Activated CD8-positive, alpha-beta memory T cell treated with anti-CD3 and anti-CD28 coated beads, Interleukin-2, amount 10 ng/mL, durations not matched to agents 7 days and 5 days (primary cell): Measurements from ENCODE around the gene NSA2. TPM values are rescaled to one million over a fixed set of nuclear protein-coding genes. Genes with fewer than 3 reads are reported as not detected.
"Not testable (repeated sequence)": the region's sequence is repeated elsewhere in the genome, so short reads cannot be mapped to it uniquely, and the experiment has no call there.

ENCODE experiments used
- ATAC-seq: fragments of 150-1000 bp; cut with Tn5 transposase; one replicate; pipeline ENCODE4 v1.10.0; 2021; ENCODE audit warnings: moderate library complexity
- CTCF ChIA-PET: fragments of 350-600 bp; sonication (Branson Sonifier 250); formaldehyde crosslinking; loops from one replicate; lab custom pipeline; 2021; ENCODE audit warnings: antibody characterized with exemption; lab: Charles Lee
- DNase-seq: peaks from one replicate; pipeline ENCODE4 v3.0.0-alpha.2; 2020
- H3K27ac Mint-ChIP-seq: one replicate; pipeline ENCODE4 v1.8.0; 2021; ENCODE audit warnings: mild to moderate bottlenecking, mixed read lengths
- H3K27me3 Mint-ChIP-seq: one replicate; pipeline ENCODE4 v1.8.0; 2021; ENCODE audit warnings: mixed read lengths
- H3K36me3 Mint-ChIP-seq: one replicate; pipeline ENCODE4 v1.8.0; 2021; ENCODE audit warnings: mild to moderate bottlenecking, mixed read lengths
- H3K4me1 Mint-ChIP-seq: one replicate; pipeline ENCODE4 v1.8.0; 2021; ENCODE audit warnings: mixed read lengths
- H3K4me3 Mint-ChIP-seq: one replicate; pipeline ENCODE4 v1.8.0; 2021; ENCODE audit warnings: mild to moderate bottlenecking, moderate library complexity, mixed read lengths
- H3K9me3 Mint-ChIP-seq: one replicate; pipeline ENCODE4 v1.8.0; 2022; ENCODE audit warnings: low read depth, mixed read lengths
- total RNA-seq, 2 experiments: library from RNA; stranded (reverse); gene quantifications; one replicate each; pipeline ENCODE4 v1.2.3, GENCODE V29; 2021

The NSA2 gene
- total RNA-seq = 100 to 1,000 TPM in 1 of 2 experiments, 10 to 100 TPM in 1; 93.0 to 101 TPM

DNA sequence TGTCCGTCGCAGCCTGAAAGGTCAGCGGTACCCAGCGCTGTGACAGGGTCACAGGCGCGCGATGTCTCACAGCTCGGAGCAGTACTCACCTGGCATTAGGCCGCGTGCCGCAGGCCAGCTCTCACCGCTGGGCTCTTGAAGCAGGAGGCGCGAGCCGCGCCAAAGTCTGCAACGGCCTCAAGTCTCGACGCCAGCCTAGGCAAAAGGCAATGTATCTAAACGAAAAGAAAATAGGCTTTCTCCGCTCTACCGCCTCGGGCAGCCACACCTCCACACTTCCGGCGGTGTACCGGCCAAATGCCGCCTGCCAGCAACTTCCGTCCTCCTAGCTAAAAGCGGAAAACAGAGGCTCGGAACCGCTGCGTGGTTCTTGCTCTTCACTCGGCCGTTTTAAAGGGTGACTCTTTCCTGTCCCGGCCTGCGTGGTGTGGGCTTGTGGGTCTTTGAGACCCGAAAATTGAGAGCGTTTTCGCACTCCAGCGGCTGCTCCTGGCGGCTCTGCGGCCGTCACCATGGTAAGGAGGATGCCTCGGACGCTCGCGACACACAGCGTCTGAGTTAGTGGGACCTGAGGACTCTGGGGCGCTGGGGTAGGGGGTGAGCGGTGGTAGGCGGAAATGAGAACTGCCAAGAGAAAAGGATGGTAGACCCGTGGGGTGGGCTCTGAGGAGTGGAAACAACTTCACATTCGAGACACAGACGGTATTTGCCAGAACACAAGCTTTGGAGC lies at the start of gene NSA2, which contains the start of gene GFM2:
TSS of gene NSA2 (plus strand) at position 401 of the 730 bp plus-strand sequence. CDS start at position 513, 112 bp downstream.
TSS of gene GFM2 (minus strand) at position 269 of the 730 bp plus-strand sequence. CDS start 3,375 bp downstream, outside the sequence.
- ATAC-seq = peak; percentile 90
- CTCF ChIA-PET = interaction anchor here (1.1 to 1.8 kb wide), 8 partner anchors 19 to 470 kb away, joined by 3 to 6 read pairs (median 4); partner anchors contain the start of gene ANKRD31
- peak within 1 kb of the TSS; percentile 97 for H3K27ac Mint-ChIP-seq
- peaks cover 36% of the 10 kb centered on the region for H3K4me1 Mint-ChIP-seq
- peaks cover 30% of the 10 kb centered on the region for H3K36me3 Mint-ChIP-seq
- peak within 1 kb of the TSS; percentile 97 for H3K4me3 Mint-ChIP-seq
- H3K9me3 Mint-ChIP-seq = no peaks in the 10 kb centered on the region
- peak; percentile 94 for DNase-seq
- H3K27me3 Mint-ChIP-seq = no peaks in the 10 kb centered on the region

GRCh38 chr5:74717596-74717995 lies 49.5 kb upstream of the NSA2 start:
- Mint-ChIP-seq H3K4me1 (peaks cover 4% of the 10 kb centered on the region), H3K4me3 (no peak overlapping the region), H3K9me3 (no peaks in the 10 kb centered on the region), H3K27ac (no peak overlapping the region), H3K36me3 (peaks cover 48% of the 10 kb centered on the region), H3K27me3 (no peaks in the 10 kb centered on the region)
- ATAC-seq = no peak
- DNase-seq = no peak
- CTCF ChIA-PET = interaction anchor here (0.6 to 0.9 kb wide), 3 partner anchors 13 to 331 kb away, joined by 3 read pairs; no protein-coding TSS in a partner anchor

GRCh38 chr5:74722271-74722670 lies 44.8 kb upstream of the NSA2 start:
- DNase-seq (no peak), ATAC-seq (no peak)
- CTCF ChIA-PET = no interaction called here
- no peak overlapping the region for H3K27ac Mint-ChIP-seq
- H3K36me3 Mint-ChIP-seq = peaks cover 57% of the 10 kb centered on the region
- no peaks in the 10 kb centered on the region for H3K4me1 Mint-ChIP-seq
- H3K27me3 Mint-ChIP-seq = no peaks in the 10 kb centered on the region
- no peaks in the 10 kb centered on the region for H3K9me3 Mint-ChIP-seq
- no peak overlapping the region for H3K4me3 Mint-ChIP-seq

DNA sequence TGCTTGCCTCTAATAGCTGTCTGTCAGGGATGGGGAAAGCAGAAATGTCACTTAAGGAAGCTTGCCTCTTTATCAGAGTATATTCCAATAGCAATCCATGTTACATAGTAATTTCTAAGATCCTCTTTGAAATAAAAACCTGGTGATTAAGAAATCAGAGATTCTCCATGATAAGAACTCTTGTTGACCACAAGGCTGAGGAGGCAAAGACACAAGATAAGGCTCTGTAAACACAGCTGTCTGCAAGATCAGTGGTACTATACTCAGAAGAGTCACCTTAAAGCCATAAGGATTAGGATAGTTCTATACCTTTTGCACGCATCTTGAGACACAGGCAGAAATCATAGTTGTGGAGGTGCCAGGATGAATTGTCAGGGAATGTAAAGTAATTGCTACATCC lies 41.7 kb upstream of the NSA2 start:
- H3K27ac Mint-ChIP-seq = peak overlapping the region; percentile 26
- H3K36me3 Mint-ChIP-seq = peaks cover 45% of the 10 kb centered on the region

DNA sequence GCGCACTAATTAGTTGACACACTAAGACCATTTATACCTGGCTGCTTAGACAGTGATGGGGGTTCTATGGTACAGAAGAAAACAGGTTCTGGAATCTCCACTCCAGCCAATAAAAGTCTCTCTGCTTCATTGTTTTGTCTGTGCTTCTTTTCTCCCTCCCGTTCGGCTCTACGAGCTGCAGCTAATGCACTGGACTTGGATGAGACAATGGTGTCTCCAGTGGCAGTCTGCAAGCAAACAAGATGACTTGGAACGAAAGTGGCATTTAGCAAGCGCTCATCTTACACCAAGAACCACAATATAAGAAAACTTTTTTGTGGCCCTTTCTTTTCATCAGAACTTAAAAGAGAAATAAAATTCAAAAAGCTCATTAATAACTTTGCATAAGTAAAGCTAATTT lies 30.3 kb upstream of the NSA2 start:
- DNase-seq (no peak), ATAC-seq (no peak)
- Mint-ChIP-seq H3K27ac (no peak overlapping the region), H3K36me3 (peaks cover 27% of the 10 kb centered on the region), H3K27me3 (no peaks in the 10 kb centered on the region), H3K4me1 (no peaks in the 10 kb centered on the region), H3K4me3 (no peak overlapping the region), H3K9me3 (no peaks in the 10 kb centered on the region)
- CTCF ChIA-PET = interaction anchor here (0.7 to 0.9 kb wide), 2 partner anchors 19 to 47 kb away, joined by 3 read pairs; no protein-coding TSS in a partner anchor

More for the DNA sequence above, 41.7 kb upstream of the NSA2 start:
- H3K4me1 Mint-ChIP-seq = no peaks in the 10 kb centered on the region
- CTCF ChIA-PET = no interaction called here
- no peaks in the 10 kb centered on the region for H3K27me3 Mint-ChIP-seq
- no peaks in the 10 kb centered on the region for H3K9me3 Mint-ChIP-seq
- DNase-seq (no peak), ATAC-seq (no peak)
- H3K4me3 Mint-ChIP-seq = no peak overlapping the region

GRCh38 chr5:74738406-74738805 lies 28.6 kb upstream of the NSA2 start:
- CTCF ChIA-PET = interaction anchor here (0.8 to 1.4 kb wide), 2 partner anchors 22 to 28 kb away, joined by 3 to 4 read pairs; partner anchors contain the start of gene GFM2
- H3K27me3 Mint-ChIP-seq = no peaks in the 10 kb centered on the region
- DNase-seq (no peak), ATAC-seq (no peak)
- peaks cover 25% of the 10 kb centered on the region for H3K36me3 Mint-ChIP-seq
- no peaks in the 10 kb centered on the region for H3K9me3 Mint-ChIP-seq
- no peak overlapping the region for H3K4me3 Mint-ChIP-seq
- no peaks in the 10 kb centered on the region for H3K4me1 Mint-ChIP-seq
- no peak overlapping the region for H3K27ac Mint-ChIP-seq

- H3K9me3 Mint-ChIP-seq, DNase-seq, ATAC-seq, H3K27ac Mint-ChIP-seq, H3K27me3 Mint-ChIP-seq, H3K4me3 Mint-ChIP-seq, CTCF ChIA-PET, H3K4me1 Mint-ChIP-seq: not testable (repeated sequence)
- peaks cover 45% of the 10 kb centered on the region for H3K36me3 Mint-ChIP-seq
These were observed 18.3 kb upstream of the NSA2 start for GRCh38 chr5:74748742-74749141.

DNA sequence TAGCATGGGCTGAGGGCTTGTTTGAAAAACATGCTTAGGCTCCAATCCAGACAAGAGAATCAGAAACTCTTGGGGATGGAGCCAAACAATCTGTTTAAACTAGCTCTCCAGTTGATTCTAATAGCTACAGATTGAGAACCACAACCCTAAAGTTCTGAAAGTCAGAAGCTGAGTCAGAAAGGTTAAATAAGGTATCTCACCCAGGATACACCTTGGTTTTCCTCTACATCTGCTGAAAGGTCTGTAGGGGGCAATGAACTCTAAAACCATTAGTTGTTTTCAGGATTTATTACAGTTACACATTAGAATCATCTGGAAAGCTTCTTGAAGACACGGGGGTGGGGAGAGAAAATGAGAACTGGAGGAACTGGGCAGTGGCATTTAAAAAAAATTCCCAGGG lies 5.8 kb upstream of the NSA2 start:
- H3K4me3 Mint-ChIP-seq = no peak overlapping the region

GRCh38 chr5:74762599-74762998 lies 4.5 kb upstream of the NSA2 start:
- Mint-ChIP-seq H3K4me3 (no peak overlapping the region), H3K36me3 (peaks cover 28% of the 10 kb centered on the region), H3K9me3 (no peaks in the 10 kb centered on the region), H3K27ac (no peak overlapping the region), H3K27me3 (no peaks in the 10 kb centered on the region), H3K4me1 (peaks cover 34% of the 10 kb centered on the region)
- ATAC-seq = no peak
- CTCF ChIA-PET = interaction anchor here (2.4 kb wide), 1 partner anchor 12 kb away, joined by 7 read pairs; no protein-coding TSS in a partner anchor
- DNase-seq = no peak

More for the DNA sequence above, 5.8 kb upstream of the NSA2 start:
- no peak for ATAC-seq
- Mint-ChIP-seq H3K27ac (no peak overlapping the region), H3K27me3 (no peaks in the 10 kb centered on the region), H3K9me3 (peaks cover 2% of the 10 kb centered on the region), H3K36me3 (peaks cover 38% of the 10 kb centered on the region), H3K4me1 (peaks cover 33% of the 10 kb centered on the region)
- CTCF ChIA-PET = interaction anchor here (0.5 to 2.4 kb wide), 4 partner anchors 9 to 634 kb away, joined by 3 to 7 read pairs (median 3); no protein-coding TSS in a partner anchor
- no peak for DNase-seq

GRCh38 chr5:74763504-74763903 lies 3.5 kb upstream of the NSA2 start:
- ATAC-seq = no peak
- Mint-ChIP-seq H3K4me3 (no peak overlapping the region), H3K36me3 (peaks cover 22% of the 10 kb centered on the region), H3K27me3 (no peaks in the 10 kb centered on the region), H3K4me1 (peaks cover 42% of the 10 kb centered on the region), H3K9me3 (no peaks in the 10 kb centered on the region), H3K27ac (no peak overlapping the region)
- CTCF ChIA-PET = interaction anchor here (1.2 to 1.3 kb wide), 2 partner anchors 9 to 10 kb away, joined by 3 to 4 read pairs; no protein-coding TSS in a partner anchor
- DNase-seq = no peak

GRCh38 chr5:74765201-74765600 lies 1.8 kb upstream of the NSA2 start:
- Mint-ChIP-seq H3K4me1 (peaks cover 47% of the 10 kb centered on the region), H3K27me3 (no peaks in the 10 kb centered on the region), H3K4me3 (peak overlapping the region; percentile 65), H3K36me3 (peaks cover 26% of the 10 kb centered on the region), H3K9me3 (no peaks in the 10 kb centered on the region), H3K27ac (peak overlapping the region; percentile 50)
- DNase-seq = no peak
- no peak for ATAC-seq
- CTCF ChIA-PET = no interaction called here

GRCh38 chr5:74765929-74766328 lies 1.1 kb upstream of the NSA2 start:
- peaks cover 44% of the 10 kb centered on the region for H3K4me1 Mint-ChIP-seq
- peak overlapping the region; percentile 97 for H3K27ac Mint-ChIP-seq
- H3K9me3 Mint-ChIP-seq = no peaks in the 10 kb centered on the region
- H3K36me3 Mint-ChIP-seq = peaks cover 27% of the 10 kb centered on the region
- peak overlapping the region; percentile 97 for H3K4me3 Mint-ChIP-seq
- CTCF ChIA-PET = interaction anchor here (1.1 to 1.8 kb wide), 6 partner anchors 18 to 471 kb away, joined by 3 to 6 read pairs (median 4); partner anchors contain the start of gene ANKRD31
- no peak for ATAC-seq
- no peak for DNase-seq
- no peaks in the 10 kb centered on the region for H3K27me3 Mint-ChIP-seq

DNA sequence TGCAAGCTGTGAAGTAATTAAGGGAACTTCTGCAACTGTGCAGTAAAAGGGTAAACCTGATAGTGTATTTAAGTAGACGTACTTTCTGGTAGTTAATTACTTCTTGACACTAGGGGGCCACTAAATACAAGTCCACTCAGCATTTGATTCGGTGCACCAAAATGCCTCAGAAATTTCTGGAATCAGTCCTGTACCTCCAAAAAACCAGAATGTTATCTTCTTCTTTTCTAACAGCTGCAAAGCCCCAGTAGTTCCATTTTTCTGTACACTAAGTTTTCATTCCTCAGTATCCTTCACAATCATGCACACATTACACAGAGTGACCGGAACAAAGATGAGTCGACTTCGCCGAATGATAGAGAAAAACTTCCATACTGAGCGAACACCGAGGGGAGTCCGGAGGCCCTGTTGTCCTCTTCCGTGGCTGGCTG lies 616 bp upstream of the NSA2 start:
- Mint-ChIP-seq H3K27ac (peak overlapping the region; percentile 97), H3K4me3 (peak overlapping the region; percentile 97), H3K27me3 (no peaks in the 10 kb centered on the region), H3K36me3 (peaks cover 30% of the 10 kb centered on the region), H3K4me1 (peaks cover 42% of the 10 kb centered on the region), H3K9me3 (no peaks in the 10 kb centered on the region)
- ATAC-seq (peak; percentile 56), DNase-seq (no peak)
- CTCF ChIA-PET = interaction anchor here (1.1 to 1.8 kb wide), 8 partner anchors 19 to 470 kb away, joined by 3 to 6 read pairs (median 4); partner anchors contain the start of gene ANKRD31
